ENCODE measurements around the gene CCDC33.

The CCDC33 gene

GRCh38 chr15:74289671-74290070 is 53.5 kb downstream of the CCDC33 start:
- no peak overlapping the region for H3K4me3 ChIP-seq (ENCODE audit: control insufficient read depth, low read depth, low read length)
- no peak for TF ChIP-seq CTCF (conservative IDR thresholded peaks at IDR 0.05; ENCODE audit: control insufficient read depth, insufficient read depth, low read depth, low read length)
- DNase-seq (ENCODE audit: low read depth): no peak

DNA sequence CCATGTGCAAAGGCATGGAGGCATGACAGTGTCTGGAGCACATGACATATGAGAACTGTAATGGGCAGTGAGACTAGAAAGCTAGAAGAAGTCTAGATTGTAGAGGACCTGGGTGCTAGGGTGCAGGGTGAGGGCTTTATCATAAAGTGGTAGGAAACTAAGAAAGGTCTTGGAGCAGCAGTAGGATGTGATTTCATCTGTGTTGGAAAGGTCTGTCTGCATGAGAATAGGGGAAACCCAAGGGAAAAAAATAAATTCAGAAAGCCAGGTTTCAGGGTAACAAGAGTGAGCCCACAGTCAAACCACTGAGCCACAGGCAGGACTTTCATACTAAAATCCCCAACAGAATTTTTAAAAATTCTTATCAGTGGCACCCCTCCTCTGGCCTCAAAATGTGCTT is 54.5 kb downstream of the CCDC33 start:
- H3K4me3 ChIP-seq (ENCODE audit: control insufficient read depth, low read depth, low read length): no peak overlapping the region
- TF ChIP-seq CTCF (conservative IDR thresholded peaks at IDR 0.05; ENCODE audit: control insufficient read depth, insufficient read depth, low read depth, low read length): no peak

DNA sequence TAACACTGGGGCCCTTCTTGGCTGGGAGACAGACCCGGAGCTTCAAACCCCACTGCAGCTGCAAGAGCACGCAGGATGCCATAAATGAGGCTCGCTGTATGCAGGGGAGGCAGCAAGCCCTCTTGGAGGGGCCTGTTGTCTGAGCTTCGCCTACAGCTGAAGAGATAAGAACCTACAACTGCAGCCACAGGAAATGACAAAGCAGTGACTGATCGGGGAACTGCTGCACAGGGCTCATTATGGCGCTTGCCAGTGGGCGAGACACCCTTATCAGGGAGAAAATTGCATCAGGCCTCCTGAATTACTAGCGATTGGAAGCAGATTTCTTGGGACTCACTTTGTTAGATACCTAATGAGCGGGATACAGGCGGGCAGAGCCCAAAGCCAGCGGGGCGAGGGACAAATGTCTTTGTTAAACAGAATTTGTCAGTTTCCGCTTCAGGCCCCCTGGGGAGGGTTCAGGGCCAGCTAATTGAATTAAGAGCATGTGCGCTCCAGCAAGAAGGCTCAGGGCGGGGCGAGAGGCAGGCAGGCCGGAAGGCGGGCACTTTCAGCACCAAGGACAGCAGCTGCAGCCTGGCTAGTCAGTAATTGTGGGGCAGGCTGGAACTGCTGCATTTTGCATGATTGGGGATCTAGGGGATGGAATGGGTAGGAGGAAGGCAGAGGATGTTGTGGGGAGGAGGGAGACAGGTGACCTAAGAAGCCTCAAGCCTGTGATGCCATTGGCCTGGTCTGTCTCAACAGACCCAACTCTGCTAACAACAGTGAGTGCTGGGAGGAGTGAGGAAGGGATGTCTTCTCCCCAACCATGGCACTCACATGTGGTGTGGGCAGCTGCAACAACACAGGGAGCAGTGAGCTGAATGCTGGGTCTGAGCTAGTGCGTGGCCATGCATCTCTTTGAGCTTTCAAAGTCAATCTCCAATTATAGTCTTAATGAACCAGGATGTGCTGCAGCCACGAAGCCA is 55.3 kb downstream of the CCDC33 start:
- H3K4me3 ChIP-seq (ENCODE audit: control insufficient read depth, low read depth, low read length): no peak overlapping the region
- DNase-seq (ENCODE audit: low read depth): peak; percentile 60
- TF ChIP-seq CTCF (conservative IDR thresholded peaks at IDR 0.05; ENCODE audit: control insufficient read depth, insufficient read depth, low read depth, low read length): no peak

More for the DNA sequence above, 54.5 kb downstream of the CCDC33 start:
- DNase-seq (ENCODE audit: low read depth): no peak

DNA sequence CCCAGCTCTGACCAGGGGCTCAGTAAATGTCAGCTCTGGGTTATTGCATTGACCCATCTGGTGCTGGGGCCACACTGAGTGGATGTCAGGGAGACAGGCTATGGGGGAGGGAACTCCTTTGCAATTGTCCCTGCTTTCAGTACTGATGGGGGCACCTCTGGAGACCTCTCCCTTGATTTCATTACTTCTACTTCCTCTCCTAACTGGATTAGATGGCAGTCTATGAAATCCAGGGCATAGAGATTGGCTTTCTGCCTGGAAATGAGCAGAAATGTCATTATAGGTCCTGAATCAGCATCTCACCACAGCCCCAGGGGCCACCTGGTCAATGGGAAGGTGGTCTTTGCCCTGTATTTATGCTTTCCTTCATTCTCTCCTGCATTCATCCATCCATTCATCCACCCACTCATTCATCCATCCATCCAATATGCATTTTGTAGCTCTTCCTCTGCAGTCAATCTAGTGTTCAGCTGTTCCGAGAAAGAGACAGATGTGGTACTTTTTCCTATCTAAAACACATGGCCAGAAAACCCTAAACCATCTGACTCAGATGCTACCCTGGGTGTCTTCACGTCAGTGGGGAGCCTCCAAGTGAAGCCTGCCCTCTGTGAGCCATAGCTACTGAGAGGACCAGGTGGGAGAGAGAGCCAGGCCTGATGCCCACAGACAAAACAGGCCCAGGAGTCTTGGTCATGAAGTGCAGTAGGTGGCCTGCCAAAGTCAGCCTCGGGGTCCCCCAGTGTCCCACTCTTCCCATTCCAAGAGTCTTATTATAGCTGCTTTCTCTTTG is 57.1 kb downstream of the CCDC33 start:
- TF ChIP-seq CTCF (conservative IDR thresholded peaks at IDR 0.05; ENCODE audit: control insufficient read depth, insufficient read depth, low read depth, low read length): no peak
- H3K4me3 ChIP-seq (ENCODE audit: control insufficient read depth, low read depth, low read length): no peak overlapping the region
- no peak for DNase-seq (ENCODE audit: low read depth)

GRCh38 chr15:74294010-74294409 is 57.9 kb downstream of the CCDC33 start:
- no peak for TF ChIP-seq CTCF (conservative IDR thresholded peaks at IDR 0.05; ENCODE audit: control insufficient read depth, insufficient read depth, low read depth, low read length)
- no peak overlapping the region for H3K4me3 ChIP-seq (ENCODE audit: control insufficient read depth, low read depth, low read length)
- DNase-seq (ENCODE audit: low read depth): no peak

- no peak overlapping the region for H3K4me3 ChIP-seq (ENCODE audit: control insufficient read depth, low read depth, low read length)
- no peak for DNase-seq (ENCODE audit: low read depth)
- TF ChIP-seq CTCF (conservative IDR thresholded peaks at IDR 0.05; ENCODE audit: control insufficient read depth, insufficient read depth, low read depth, low read length): peak; percentile 6
Observed at GRCh38 chr15:74295800-74296199, 59.7 kb downstream of the CCDC33 start.
